ENCODE measurements around the gene RBMS1. TPM values are rescaled to one million over a fixed set of nuclear protein-coding genes. Genes with fewer than 3 reads are reported as not detected.
"Not testable (repeated sequence)": the region's sequence is repeated elsewhere in the genome, so short reads cannot be mapped to it uniquely, and the experiment has no call there.

Gene RBMS1
- total and polyA plus RNA-seq, 4 donors = 29.5 to 72.0 (median 49.5) TPM

DNA sequence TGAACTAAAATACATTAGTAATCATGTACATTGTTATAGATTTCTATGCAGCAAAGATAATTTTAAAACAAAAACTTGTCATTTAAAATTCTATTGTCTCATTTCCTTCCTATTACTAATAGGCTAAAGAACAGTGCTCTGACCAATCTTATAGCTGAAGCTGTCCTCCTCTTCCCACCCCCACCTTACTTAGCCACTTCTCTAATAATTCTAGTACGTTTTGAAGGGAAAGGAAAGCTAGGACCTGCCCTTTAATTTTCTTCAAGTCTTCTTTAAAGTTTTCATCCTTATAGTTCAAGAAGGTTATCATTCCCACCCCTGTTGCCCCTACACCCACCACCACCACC, 121.6 kb downstream of the RBMS1 start:
- H3K4me3 ChIP-seq (ENCODE audit: low read depth, low read length) = no peak overlapping the region
- no peaks in the 10 kb centered on the region for H3K36me3 ChIP-seq (ENCODE audit: control insufficient read depth, insufficient read depth, low read length)
- no peak overlapping the region for H3K27ac ChIP-seq (ENCODE audit: low read depth, low read length)
- no peaks in the 10 kb centered on the region for H3K27me3 ChIP-seq (ENCODE audit: control insufficient read depth, insufficient read depth, low read length)
- DNase-seq (ENCODE audit: low read depth in 4 of 6, low spot score in 6 of 6) = no peak
- no CpG with 5 or more reads among the region's 1 CpG for WGBS (ENCODE audit: insufficient coverage)
- H3K4me1 ChIP-seq (ENCODE audit: control insufficient read depth, insufficient read depth, low read length) = peaks cover 7% of the 10 kb centered on the region
- H3K9me3 ChIP-seq (ENCODE audit: control insufficient read depth, insufficient read depth, low read length) = no peaks in the 10 kb centered on the region

DNA sequence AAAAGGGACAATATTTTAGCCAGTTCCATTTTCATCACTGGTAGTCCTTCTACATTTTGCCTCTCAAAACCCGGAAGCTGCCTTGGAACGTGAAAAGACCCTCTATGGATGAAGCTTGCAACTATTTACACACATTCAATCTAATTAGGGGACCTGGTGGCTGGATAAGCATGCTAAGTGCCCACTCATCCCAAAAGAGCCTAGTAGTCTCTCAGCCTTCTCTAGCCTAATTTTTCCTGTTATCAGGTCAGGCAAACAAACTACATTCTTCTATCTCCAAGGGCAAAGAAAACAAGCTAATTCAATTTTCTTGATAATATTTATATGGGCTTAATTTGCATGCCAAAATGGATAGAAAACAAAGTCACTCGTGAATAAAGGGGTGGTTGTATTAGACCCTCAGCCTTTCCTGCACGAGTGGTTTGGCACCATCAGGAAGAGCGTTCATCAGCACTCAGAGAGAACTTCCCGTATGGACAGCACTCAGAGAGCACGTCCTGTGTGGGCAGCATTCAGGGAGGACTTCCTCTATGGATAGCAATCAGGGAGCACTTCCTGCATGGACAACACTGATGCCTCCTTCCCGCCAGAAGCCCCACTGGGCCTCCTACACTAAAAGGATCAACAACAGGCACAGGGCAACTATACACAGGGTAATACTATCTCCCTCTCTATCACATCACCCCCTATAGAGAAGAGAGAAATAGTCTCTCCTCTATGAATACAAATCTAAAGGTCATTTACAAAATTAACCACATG, 122.2 kb downstream of the RBMS1 start:
- no peak overlapping the region for H3K27ac ChIP-seq (ENCODE audit: low read depth, low read length)
- H3K9me3 ChIP-seq (ENCODE audit: control insufficient read depth, insufficient read depth, low read length) = no peaks in the 10 kb centered on the region
- no peaks in the 10 kb centered on the region for H3K36me3 ChIP-seq (ENCODE audit: control insufficient read depth, insufficient read depth, low read length)
- no peaks in the 10 kb centered on the region for H3K27me3 ChIP-seq (ENCODE audit: control insufficient read depth, insufficient read depth, low read length)
- no peak overlapping the region for H3K4me3 ChIP-seq (ENCODE audit: low read depth, low read length)
- WGBS (ENCODE audit: insufficient coverage) = 41% methylated on average over 7 of the region's 8 CpGs
- DNase-seq (ENCODE audit: low read depth in 4 of 6, low spot score in 6 of 6) = peak in 2 of 6 donors; percentile 18 to 22
- H3K4me1 ChIP-seq (ENCODE audit: control insufficient read depth, insufficient read depth, low read length) = peaks cover 7% of the 10 kb centered on the region

GRCh38 chr2:160368988-160369930, 124.3 kb downstream of the RBMS1 start:
- H3K4me3 ChIP-seq (ENCODE audit: low read depth, low read length) = no peak overlapping the region
- H3K9me3 ChIP-seq (ENCODE audit: control insufficient read depth, insufficient read depth, low read length) = no peaks in the 10 kb centered on the region
- H3K27ac ChIP-seq (ENCODE audit: low read depth, low read length) = no peak overlapping the region
- H3K27me3 ChIP-seq (ENCODE audit: control insufficient read depth, insufficient read depth, low read length) = no peaks in the 10 kb centered on the region
- 80% methylated on average over 2 of the region's 7 CpGs for WGBS (ENCODE audit: insufficient coverage)
- H3K4me1 ChIP-seq (ENCODE audit: control insufficient read depth, insufficient read depth, low read length) = peaks cover 10% of the 10 kb centered on the region
- no peaks in the 10 kb centered on the region for H3K36me3 ChIP-seq (ENCODE audit: control insufficient read depth, insufficient read depth, low read length)
- DNase-seq (ENCODE audit: low read depth in 4 of 6, low spot score in 6 of 6) = no peak

- H3K27me3 ChIP-seq (ENCODE audit: control insufficient read depth, insufficient read depth, low read length) = no peaks in the 10 kb centered on the region
- H3K4me3 ChIP-seq (ENCODE audit: low read depth, low read length) = no peak overlapping the region
- no peaks in the 10 kb centered on the region for H3K9me3 ChIP-seq (ENCODE audit: control insufficient read depth, insufficient read depth, low read length)
- DNase-seq (ENCODE audit: low read depth in 4 of 6, low spot score in 6 of 6) = peak in 1 of 6 donors; percentile 22
- WGBS (ENCODE audit: insufficient coverage) = 34% methylated on average over 7 of the region's 7 CpGs
- no peaks in the 10 kb centered on the region for H3K36me3 ChIP-seq (ENCODE audit: control insufficient read depth, insufficient read depth, low read length)
- H3K27ac ChIP-seq (ENCODE audit: low read depth, low read length) = no peak overlapping the region
- H3K4me1 ChIP-seq (ENCODE audit: control insufficient read depth, insufficient read depth, low read length) = peaks cover 6% of the 10 kb centered on the region
These were observed 125.7 kb downstream of the RBMS1 start for GRCh38 chr2:160367887-160368286.

GRCh38 chr2:160367139-160367538, 126.5 kb downstream of the RBMS1 start:
- H3K27ac ChIP-seq (ENCODE audit: low read depth, low read length); H3K27me3 ChIP-seq (ENCODE audit: control insufficient read depth, insufficient read depth, low read length); H3K4me1 ChIP-seq (ENCODE audit: control insufficient read depth, insufficient read depth, low read length); H3K36me3 ChIP-seq (ENCODE audit: control insufficient read depth, insufficient read depth, low read length); H3K9me3 ChIP-seq (ENCODE audit: control insufficient read depth, insufficient read depth, low read length); H3K4me3 ChIP-seq (ENCODE audit: low read depth, low read length); DNase-seq (ENCODE audit: low read depth in 4 of 6, low spot score in 6 of 6): not testable (repeated sequence)
- WGBS (ENCODE audit: insufficient coverage) = no CpG with 5 or more reads among the region's 4 CpGs

- H3K4me1 ChIP-seq (ENCODE audit: control insufficient read depth, insufficient read depth, low read length) = peaks cover 3% of the 10 kb centered on the region
- WGBS (ENCODE audit: insufficient coverage) = no CpG with 5 or more reads among the region's 1 CpG
- H3K27ac ChIP-seq (ENCODE audit: low read depth, low read length) = no peak overlapping the region
- H3K4me3 ChIP-seq (ENCODE audit: low read depth, low read length) = no peak overlapping the region
- no peaks in the 10 kb centered on the region for H3K27me3 ChIP-seq (ENCODE audit: control insufficient read depth, insufficient read depth, low read length)
- H3K36me3 ChIP-seq (ENCODE audit: control insufficient read depth, insufficient read depth, low read length) = no peaks in the 10 kb centered on the region
- H3K9me3 ChIP-seq (ENCODE audit: control insufficient read depth, insufficient read depth, low read length) = no peaks in the 10 kb centered on the region
- no peak for DNase-seq (ENCODE audit: low read depth in 4 of 6, low spot score in 6 of 6)
These were observed 127.1 kb downstream of the RBMS1 start for GRCh38 chr2:160366474-160366873.

GRCh38 chr2:160365716-160366367, 127.8 kb downstream of the RBMS1 start:
- H3K27ac ChIP-seq (ENCODE audit: low read depth, low read length) = no peak overlapping the region
- WGBS (ENCODE audit: insufficient coverage) = 90% methylated on average over 2 of the region's 5 CpGs
- DNase-seq (ENCODE audit: low read depth in 4 of 6, low spot score in 6 of 6) = peak in 1 of 6 donors; percentile 47

DNA sequence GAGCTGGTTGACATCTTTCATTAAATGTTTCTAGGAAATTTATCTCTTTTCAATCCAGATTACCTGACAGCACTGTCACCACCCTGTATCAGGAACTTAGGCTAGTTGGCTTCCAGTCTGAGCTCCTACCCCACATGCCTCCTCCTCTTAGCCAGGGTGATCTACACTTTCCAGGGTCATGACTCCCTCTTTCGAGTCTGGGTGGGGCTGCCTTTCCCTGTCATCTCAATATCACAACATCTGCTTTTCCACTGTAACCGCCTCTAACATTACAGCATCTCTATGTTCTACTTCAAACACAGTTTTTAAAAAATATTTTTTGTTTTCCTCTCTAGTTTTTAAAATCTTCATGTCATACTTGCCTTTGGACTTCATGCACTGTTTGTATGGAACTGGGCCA, 129.2 kb downstream of the RBMS1 start:
- no peaks in the 10 kb centered on the region for H3K27me3 ChIP-seq (ENCODE audit: control insufficient read depth, insufficient read depth, low read length)
- H3K4me1 ChIP-seq (ENCODE audit: control insufficient read depth, insufficient read depth, low read length) = peaks cover 3% of the 10 kb centered on the region
- WGBS (ENCODE audit: insufficient coverage) = 85% methylated on average over 2 of the region's 2 CpGs
- no peaks in the 10 kb centered on the region for H3K36me3 ChIP-seq (ENCODE audit: control insufficient read depth, insufficient read depth, low read length)
- DNase-seq (ENCODE audit: low read depth in 4 of 6, low spot score in 6 of 6) = no peak
- H3K27ac ChIP-seq (ENCODE audit: low read depth, low read length) = no peak overlapping the region
- no peak overlapping the region for H3K4me3 ChIP-seq (ENCODE audit: low read depth, low read length)
- H3K9me3 ChIP-seq (ENCODE audit: control insufficient read depth, insufficient read depth, low read length) = no peaks in the 10 kb centered on the region

More at GRCh38 chr2:160365716-160366367, 127.8 kb downstream of the RBMS1 start:
- Histone ChIP-seq H3K4me1 (ENCODE audit: control insufficient read depth, insufficient read depth, low read length) (peaks cover 3% of the 10 kb centered on the region), H3K4me3 (ENCODE audit: low read depth, low read length) (no peak overlapping the region), H3K9me3 (ENCODE audit: control insufficient read depth, insufficient read depth, low read length) (no peaks in the 10 kb centered on the region), H3K36me3 (ENCODE audit: control insufficient read depth, insufficient read depth, low read length) (no peaks in the 10 kb centered on the region), H3K27me3 (ENCODE audit: control insufficient read depth, insufficient read depth, low read length) (no peaks in the 10 kb centered on the region)

DNA sequence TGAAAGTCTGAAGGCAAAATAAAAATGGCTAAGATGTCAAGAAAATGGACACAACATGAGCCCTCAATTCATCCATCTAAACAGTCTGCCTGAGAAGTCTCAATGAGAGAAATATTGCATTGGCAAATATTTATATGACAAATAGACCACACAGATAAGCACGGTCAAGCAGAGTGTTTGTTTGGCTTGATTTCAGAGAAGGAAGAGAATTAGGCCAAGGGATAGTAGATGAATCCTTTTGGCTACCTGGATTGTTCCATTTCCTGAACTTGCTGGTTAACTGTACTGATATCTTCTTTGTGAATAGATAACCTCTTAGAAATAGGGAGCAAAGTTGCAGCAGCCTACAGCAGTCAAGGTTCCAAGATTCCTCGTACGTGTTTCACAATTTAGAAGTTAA, 129.6 kb downstream of the RBMS1 start:
- no peak for DNase-seq (ENCODE audit: low read depth in 4 of 6, low spot score in 6 of 6)
- no peaks in the 10 kb centered on the region for H3K9me3 ChIP-seq (ENCODE audit: control insufficient read depth, insufficient read depth, low read length)
- no peaks in the 10 kb centered on the region for H3K27me3 ChIP-seq (ENCODE audit: control insufficient read depth, insufficient read depth, low read length)
- H3K27ac ChIP-seq (ENCODE audit: low read depth, low read length) = no peak overlapping the region
- no CpG with 5 or more reads among the region's 3 CpGs for WGBS (ENCODE audit: insufficient coverage)
- no peak overlapping the region for H3K4me3 ChIP-seq (ENCODE audit: low read depth, low read length)
- H3K4me1 ChIP-seq (ENCODE audit: control insufficient read depth, insufficient read depth, low read length) = peaks cover 3% of the 10 kb centered on the region
- H3K36me3 ChIP-seq (ENCODE audit: control insufficient read depth, insufficient read depth, low read length) = no peaks in the 10 kb centered on the region

All from spinal cord (tissue), 10 donors.